IMR-90 (cell line): ENCODE results near the gene NKAIN2. TPM values are rescaled to one million over a fixed set of nuclear protein-coding genes. Genes with fewer than 3 reads are reported as not detected.

Experiments used
- ATAC-seq: fragments of 200-7000 bp; cut with Tn5 transposase; 2 replicates; pipeline ENCODE4 v1.9.1; 2020; ENCODE audit warnings: low read depth, mild to moderate bottlenecking, moderate library complexity
- BruUV-seq: library from RNA; stranded (reverse); fragments of 400-500 nt; replicated peaks from 2 replicates; lab custom pipeline; 2021; lab: Mats Ljungman, UMichigan
- CTCF ChIA-PET: fragments of 300-600 bp; formaldehyde crosslinking; extraction: SDS; loops from one replicate; lab custom pipeline; 2021; ENCODE audit warnings: antibody characterized with exemption; lab: Yijun Ruan, JAX
- POLR2A ChIA-PET: fragments of 300-600 bp; sonication (Branson Sonifier 250); formaldehyde crosslinking; loops from one replicate; lab custom pipeline; 2022; ENCODE audit warnings: antibody characterized with exemption; ENCODE audit not compliant: unreplicated experiment; lab: Charles Lee
- DNase-seq: peaks from one replicate; pipeline ENCODE4 v3.0.0; 2013
- H2AFZ ChIP-seq: replicated peaks from 2 replicates; pipeline ENCODE3; 2013; ENCODE audit warnings: low read length, mild to moderate bottlenecking; ENCODE audit not compliant: poor library complexity
- H2AK5ac ChIP-seq: 2 replicates; pipeline ENCODE4 v1.6.1; 2013; ENCODE audit warnings: low read depth, low read length, inconsistent platforms
- H2AK9ac ChIP-seq: replicated peaks from 2 replicates; pipeline ENCODE3; 2013; ENCODE audit warnings: mild to moderate bottlenecking, low read depth, low read length, moderate library complexity; ENCODE audit not compliant: poor library complexity
- H2BK120ac ChIP-seq: 2 replicates; pipeline ENCODE4 v1.6.1; 2013; ENCODE audit warnings: low read depth, low read length, inconsistent platforms
- H2BK15ac ChIP-seq: 3 replicates; pipeline ENCODE4 v1.6.1; 2013; ENCODE audit warnings: low read depth, low read length, inconsistent platforms
- H2BK20ac ChIP-seq: 2 replicates; pipeline ENCODE4 v1.6.1; 2013; ENCODE audit warnings: low read depth, mild to moderate bottlenecking, inconsistent platforms, low read length, moderate library complexity
- H2BK5ac ChIP-seq: 2 replicates; pipeline ENCODE4 v1.6.1; 2013; ENCODE audit warnings: mild to moderate bottlenecking, low read depth, low read length, inconsistent platforms; ENCODE audit not compliant: poor library complexity, severe bottlenecking
- H3K14ac ChIP-seq: replicated peaks from 2 replicates; pipeline ENCODE4 v1.6.1; 2013; ENCODE audit warnings: low read depth, low read length, inconsistent platforms
- H3K18ac ChIP-seq: 2 replicates; pipeline ENCODE4 v1.6.1; 2013; ENCODE audit warnings: low read depth, low read length, control low read depth
- H3K23ac ChIP-seq: 2 replicates; pipeline ENCODE4 v1.6.1; 2013; ENCODE audit warnings: low read depth, low read length, inconsistent platforms
- H3K27ac ChIP-seq: 2 replicates; pipeline ENCODE4 v1.5.1; 2013; ENCODE audit warnings: mild to moderate bottlenecking, control low read depth, low read length; ENCODE audit not compliant: insufficient read depth
- H3K27me3 ChIP-seq: 2 replicates; pipeline ENCODE4 v1.6.1; 2013; ENCODE audit warnings: low read length; ENCODE audit not compliant: control insufficient read depth, insufficient read depth
- H3K36me3 ChIP-seq: 2 replicates; pipeline ENCODE4 v1.6.1; 2013; ENCODE audit warnings: low read length, mixed read lengths; ENCODE audit not compliant: control insufficient read depth, insufficient read depth
- H3K4ac ChIP-seq: 2 replicates; pipeline ENCODE4 v1.6.1; 2013; ENCODE audit warnings: low read depth, low read length, inconsistent platforms
- H3K4me1 ChIP-seq: 2 replicates; pipeline ENCODE4 v1.6.1; 2013; ENCODE audit warnings: low read length, mixed read lengths; ENCODE audit not compliant: control insufficient read depth, insufficient read depth
- H3K4me2 ChIP-seq: 2 replicates; pipeline ENCODE4 v1.6.1; 2013; ENCODE audit warnings: low read depth, mild to moderate bottlenecking, control low read depth, low read length, moderate library complexity
- H3K4me3 ChIP-seq: 2 replicates; pipeline ENCODE4 v1.5.1; 2013; ENCODE audit warnings: low read depth, mild to moderate bottlenecking, control low read depth, low read length, moderate library complexity; ENCODE audit not compliant: insufficient read depth
- H3K56ac ChIP-seq: 2 replicates; pipeline ENCODE4 v1.6.1; 2013; ENCODE audit warnings: low read length, inconsistent platforms; ENCODE audit not compliant: insufficient read depth; ENCODE audit errors: extremely low read depth
- H3K79me1 ChIP-seq, 2 experiments: 2 replicates each; pipeline ENCODE4 v1.6.1; 2013; ENCODE audit warnings: low read length in 2 of 2, inconsistent platforms in 1 of 2, low read depth in 1 of 2
- H3K9ac ChIP-seq: 2 replicates; pipeline ENCODE4 v1.6.1; 2013; ENCODE audit warnings: low read depth, low read length, control low read depth
- H3K9me1 ChIP-seq: 2 replicates; pipeline ENCODE4 v1.6.1; 2013; ENCODE audit warnings: low read length, inconsistent platforms; ENCODE audit not compliant: insufficient read depth
- H3K9me3 ChIP-seq: 2 replicates; pipeline ENCODE4 v1.6.1; 2013; ENCODE audit warnings: low read length; ENCODE audit not compliant: control insufficient read depth, insufficient read depth
- H4K20me1 ChIP-seq: 2 replicates; pipeline ENCODE4 v1.6.1; 2013; ENCODE audit warnings: low read length, inconsistent platforms; ENCODE audit not compliant: insufficient read depth
- H4K5ac ChIP-seq: 2 replicates; pipeline ENCODE4 v1.6.1; 2013; ENCODE audit warnings: mild to moderate bottlenecking, low read depth, low read length, control low read depth
- H4K8ac ChIP-seq, 2 experiments: 2 replicates each; pipeline ENCODE4 v1.6.1; 2013; ENCODE audit warnings: low read depth in 2 of 2, low read length in 2 of 2, control low read depth in 1 of 2, inconsistent platforms in 1 of 2
- H4K91ac ChIP-seq: 2 replicates; pipeline ENCODE4 v1.6.1; 2013; ENCODE audit warnings: low read depth, low read length, inconsistent platforms; ENCODE audit not compliant: insufficient read depth
- CEBPB ChIP-seq: IDR thresholded peaks from 2 replicates; pipeline ENCODE4 v1.6.1; 2012; ENCODE audit warnings: low read depth, low read length, improper control_type of control experiment
- CHD1 ChIP-seq: IDR thresholded peaks from 2 replicates; pipeline ENCODE4 v1.6.1; 2012; ENCODE audit warnings: low read depth, low read length, improper control_type of control experiment
- MAFK ChIP-seq: IDR thresholded peaks from 2 replicates; pipeline ENCODE4 v1.6.1; 2012; ENCODE audit warnings: low read depth, low read length, improper control_type of control experiment
- MAZ ChIP-seq: IDR thresholded peaks from 2 replicates; pipeline ENCODE4 v1.6.1; 2012; ENCODE audit warnings: low read depth, mild to moderate bottlenecking, low read length, improper control_type of control experiment, moderate library complexity, borderline replicate concordance
- MXI1 ChIP-seq: IDR thresholded peaks from 2 replicates; pipeline ENCODE4 v1.6.1; 2012; ENCODE audit warnings: low read depth, mild to moderate bottlenecking, low read length, moderate library complexity, borderline replicate concordance
- NFE2L2 ChIP-seq: fragments of 150-350 bp; IDR thresholded peaks from 2 replicates; pipeline ENCODE4 v1.6.1; 2016; ENCODE audit warnings: low read depth, mild to moderate bottlenecking, low read length
- POLR2A ChIP-seq: IDR thresholded peaks from 2 replicates; pipeline ENCODE4 v1.6.1; 2012; ENCODE audit warnings: mild to moderate bottlenecking, low read depth, low read length
- RAD21 ChIP-seq: IDR thresholded peaks from 2 replicates; pipeline ENCODE4 v1.6.1; 2012; ENCODE audit warnings: low read length, improper control_type of control experiment
- RCOR1 ChIP-seq: IDR thresholded peaks from 2 replicates; pipeline ENCODE4 v1.6.1; 2012; ENCODE audit warnings: mild to moderate bottlenecking, low read length, improper control_type of control experiment; ENCODE audit not compliant: insufficient replicate concordance
- RFX5 ChIP-seq: IDR thresholded peaks from 2 replicates; pipeline ENCODE4 v1.8.0; 2012; ENCODE audit warnings: low read depth, mild to moderate bottlenecking, low read length, moderate library complexity
- USF2 ChIP-seq: fragments of 150-350 bp; IDR thresholded peaks from 2 replicates; pipeline ENCODE4 v1.6.1; 2017; ENCODE audit warnings: mild to moderate bottlenecking, antibody characterized with exemption, low read length, low read depth
- WGBS, 2 experiments: methylation state at CpG; one replicate each; pipeline versions ENCODE4 v1.1.5 to v1.1.7; 2013; ENCODE audit warnings: missing lambda C conversion rate in 2 of 2; ENCODE audit not compliant: insufficient read length in 1 of 2; ENCODE audit errors: extremely low coverage in 2 of 2; 5-methylcytosine and 5-hydroxymethylcytosine counted together
- dilution Hi-C: fragments of 300-500 bp; cut with HindIII; formaldehyde crosslinking; loops from one replicate; pipeline ENCODE4 v1.14.3; 2018; ENCODE audit warnings: low sequenced_read_pairs; ENCODE audit not compliant: unreplicated experiment
- in situ Hi-C: fragments of 300-500 bp; cut with MboI; formaldehyde crosslinking; loops from 3 replicates; pipeline ENCODE4 v1.14.3; 2019; ENCODE audit warnings: low sequenced_read_pairs, inconsistent platforms, mixed read lengths
- intact Hi-C: fragments of 100-400 bp; cut with micrococcal nuclease; formaldehyde crosslinking; loops from 2 replicates; pipeline ENCODE4 v1.10.0; 2022
- polyA plus RNA-seq, 3 experiments: library from polyadenylated mRNA; depleted of rRNA; stranded (reverse); fragments of >200 nt; gene quantifications; 2 replicates each; pipeline ENCODE4 v1.2.3, GENCODE V29; 2012; ENCODE audit warnings: low replicate concordance in 1 of 3
- total RNA-seq: library from RNA; depleted of rRNA; stranded (reverse); fragments of >200 nt; gene quantifications from 2 replicates; pipeline ENCODE4 v1.2.3, GENCODE V29; 2012

Gene NKAIN2
- total and polyA plus RNA-seq, 2 of the 4 experiments (the other 2 are of a cell fraction): not detected

GRCh38 chr6:124260337-124260736, 456.7 kb downstream of the NKAIN2 start:
- Histone ChIP-seq H3K9me3 (no peaks in the 10 kb centered on the region), H3K18ac (no peak overlapping the region), H3K27ac (no peak overlapping the region), H3K56ac (no peak overlapping the region), H4K91ac (no peak overlapping the region), H4K5ac (no peak overlapping the region), H3K36me3 (no peaks in the 10 kb centered on the region), H3K9me1 (no peaks in the 10 kb centered on the region), H2BK15ac (no peak overlapping the region), H4K8ac (no peak overlapping the region), H3K4me1 (no peaks in the 10 kb centered on the region), H3K4me3 (no peak overlapping the region), H2AK5ac (no peak overlapping the region), H3K79me1 (no peaks in the 10 kb centered on the region), H3K23ac (no peak overlapping the region), H3K27me3 (no peaks in the 10 kb centered on the region), H2BK5ac (no peak overlapping the region), H2BK20ac (no peak overlapping the region), H3K14ac (no peak overlapping the region), H2AK9ac (no peak overlapping the region), H2BK120ac (no peak overlapping the region), H3K4me2 (no peak overlapping the region), H4K20me1 (no peaks in the 10 kb centered on the region), H2AFZ (no peak overlapping the region), H3K9ac (no peak overlapping the region), H3K4ac (no peak overlapping the region)
- no peak for ATAC-seq
- no TSS peak for BruUV-seq
- no peak for DNase-seq
- CTCF ChIA-PET: no interaction called here
- dilution Hi-C loops (no loop called here), intact Hi-C loops (no loop called here), in situ Hi-C loops (no loop called here)
- POLR2A ChIA-PET: no interaction called here
- WGBS, 2 experiments: 83% methylated on average over 1 of the region's 1 CpG; no CpG with 5 or more reads in 1 of the 2 experiments
- no peak for TF ChIP-seq POLR2A
- TF ChIP-seq RAD21: no peak
- TF ChIP-seq USF2: no peak
- TF ChIP-seq MAZ: no peak
- TF ChIP-seq NFE2L2: no peak
- no peak for TF ChIP-seq CEBPB
- no peak for TF ChIP-seq MXI1
- no peak for TF ChIP-seq RFX5
- no peak for TF ChIP-seq CHD1
- TF ChIP-seq MAFK: no peak
- TF ChIP-seq RCOR1: no peak
